ENCODE measurements around the gene WHRN.

The WHRN gene

GRCh38 chr9:114489928-114490327, 15.3 kb downstream of the WHRN start:
- DNase-seq, result no peak

GRCh38 chr9:114488398-114489129, 16.7 kb downstream of the WHRN start:
- DNase-seq, result no peak

- DNase-seq, result peak; percentile 63
These were observed 17.5 kb downstream of the WHRN start for GRCh38 chr9:114487607-114488300.

- no peak for DNase-seq
These were observed 18.9 kb downstream of the WHRN start for GRCh38 chr9:114486205-114486963.

GRCh38 chr9:114484854-114485443, 20.3 kb downstream of the WHRN start:
- DNase-seq, result peak; percentile 44

- no peak for DNase-seq
These were observed 20.9 kb downstream of the WHRN start for GRCh38 chr9:114484215-114484853.

- DNase-seq, result no peak
These were observed 21.8 kb downstream of the WHRN start for GRCh38 chr9:114483499-114483898.

GRCh38 chr9:114482593-114482992, 22.7 kb downstream of the WHRN start:
- no peak for DNase-seq

- no peak for DNase-seq
These were observed 23.5 kb downstream of the WHRN start for GRCh38 chr9:114481789-114482188.

GRCh38 chr9:114480746-114481435, 24.4 kb downstream of the WHRN start:
- no peak for DNase-seq

GRCh38 chr9:114478871-114479270, 26.4 kb downstream of the WHRN start:
- DNase-seq, result no peak

- DNase-seq, result no peak
These were observed 26.8 kb downstream of the WHRN start for GRCh38 chr9:114478459-114478858.

GRCh38 chr9:114477642-114478041, 27.6 kb downstream of the WHRN start:
- no peak for DNase-seq

GRCh38 chr9:114476891-114477469, 28.3 kb downstream of the WHRN start:
- no peak for DNase-seq

- DNase-seq, result no peak
These were observed 29.7 kb downstream of the WHRN start for GRCh38 chr9:114475412-114476135.

GRCh38 chr9:114474425-114474824, 30.8 kb downstream of the WHRN start:
- DNase-seq, result no peak

- DNase-seq, result no peak
These were observed 31.8 kb downstream of the WHRN start for GRCh38 chr9:114473447-114473801.

GRCh38 chr9:114472765-114473446, 32.4 kb downstream of the WHRN start:
- DNase-seq, result no peak

GRCh38 chr9:114471157-114471556, 34.1 kb downstream of the WHRN start:
- DNase-seq, result no peak

- DNase-seq, result no peak
These were observed 34.7 kb downstream of the WHRN start for GRCh38 chr9:114470581-114470980.

GRCh38 chr9:114470121-114470520, 35.2 kb downstream of the WHRN start:
- DNase-seq, result no peak
